HL-60/S4 treated with phorbol 12-myristate 13-acetate at 8.2 ng/mL for 4 days and 3 days (cell line): ENCODE results near the gene GVQW3.

Experiments
- in situ Hi-C: fragments of 300-500 bp; cut with MboI; formaldehyde crosslinking; loops from 2 replicates; pipeline ENCODE4 v1.15.0; 2022; ENCODE audit warnings: low sequenced_read_pairs

Gene GVQW3

GRCh38 chr11:76380977-76381719 lies at the start of gene GVQW3, which contains the start of gene THAP12:
Gene GVQW3, plus strand, starts transcription at chr11:76381323. Its CDS starts 506 bp downstream, at chr11:76381829.
Gene THAP12, minus strand, starts transcription at chr11:76381132. Its CDS starts 296 bp downstream, at chr11:76380836.
- in situ Hi-C loops = loop anchor here (10.0 kb wide), 1 partner anchor 64 kb away; the partner anchor contains the start of gene EMSY

- in situ Hi-C loops = no loop called here
Observed at GRCh38 chr11:76334826-76335389, 46.2 kb upstream of the GVQW3 start.

- in situ Hi-C loops = no loop called here
Observed at GRCh38 chr11:76335842-76336241, 45.3 kb upstream of the GVQW3 start.

- in situ Hi-C loops = no loop called here
Observed at GRCh38 chr11:76336597-76336996, 44.5 kb upstream of the GVQW3 start.

GRCh38 chr11:76337469-76337868 lies 43.7 kb upstream of the GVQW3 start:
- in situ Hi-C loops = no loop called here

- in situ Hi-C loops = no loop called here
Observed at GRCh38 chr11:76337923-76338322, 43.2 kb upstream of the GVQW3 start.

GRCh38 chr11:76339221-76339620 lies 41.9 kb upstream of the GVQW3 start:
- in situ Hi-C loops = no loop called here

GRCh38 chr11:76347466-76347865 lies 33.7 kb upstream of the GVQW3 start:
- in situ Hi-C loops = no loop called here

- in situ Hi-C loops = no loop called here
Observed at GRCh38 chr11:76348348-76348747, 32.8 kb upstream of the GVQW3 start.

GRCh38 chr11:76355172-76355571 lies 26.0 kb upstream of the GVQW3 start:
- in situ Hi-C loops = no loop called here

GRCh38 chr11:76361374-76361773 lies 19.7 kb upstream of the GVQW3 start:
- in situ Hi-C loops = no loop called here

GRCh38 chr11:76361776-76362175 lies 19.3 kb upstream of the GVQW3 start:
- in situ Hi-C loops = no loop called here

GRCh38 chr11:76362716-76363115 lies 18.4 kb upstream of the GVQW3 start:
- in situ Hi-C loops = no loop called here

GRCh38 chr11:76365038-76365679 lies 16.0 kb upstream of the GVQW3 start:
- in situ Hi-C loops = no loop called here

- in situ Hi-C loops = no loop called here
Observed at GRCh38 chr11:76368490-76368889, 12.6 kb upstream of the GVQW3 start.

- in situ Hi-C loops = no loop called here
Observed at GRCh38 chr11:76369406-76369805, 11.7 kb upstream of the GVQW3 start.

- in situ Hi-C loops = no loop called here
Observed at GRCh38 chr11:76371170-76371569, 10.0 kb upstream of the GVQW3 start.

- in situ Hi-C loops = no loop called here
Observed at GRCh38 chr11:76376746-76377558, 4.2 kb upstream of the GVQW3 start.

GRCh38 chr11:76379807-76380158 lies 1.3 kb upstream of the GVQW3 start:
- in situ Hi-C loops = loop anchor here (10.0 kb wide), 1 partner anchor 65 kb away; the partner anchor contains the start of gene EMSY

GRCh38 chr11:76380159-76380976 lies 755 bp upstream of the GVQW3 start:
- in situ Hi-C loops = loop anchor here (10.0 kb wide), 1 partner anchor 64 kb away; the partner anchor contains the start of gene EMSY
